ENCODE data around the gene FADS1.

FADS1 gene

DNA sequence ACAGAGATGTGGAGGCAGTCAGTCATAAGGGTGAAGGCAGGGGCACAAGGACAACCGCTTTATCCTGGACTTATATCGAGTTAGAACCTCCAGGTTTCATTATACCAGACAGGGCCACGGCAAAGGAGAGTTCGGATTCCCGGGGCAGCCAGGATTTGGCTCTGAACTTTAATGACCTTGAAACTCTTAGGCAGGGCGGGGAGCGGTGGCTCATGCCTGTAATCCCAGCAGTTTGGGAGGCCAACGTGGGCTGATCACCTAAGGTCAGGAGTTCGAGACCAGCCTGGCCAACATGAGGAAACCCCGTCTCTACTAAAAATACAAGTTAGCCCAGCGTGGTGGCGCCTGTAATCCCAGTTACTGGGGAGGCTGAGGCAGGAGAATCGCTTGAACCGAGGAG is 65.4 kb downstream of the FADS1 start:
- Histone ChIP-seq H3K27me3 (ENCODE audit: insufficient read depth, low read length) (peaks cover 13% of the 10 kb centered on the region), H3K4me2 (ENCODE audit: low read length) (no peak overlapping the region), H3K9me3 (ENCODE audit: low read length) (no peaks in the 10 kb centered on the region), H3F3A (ENCODE audit: insufficient read depth, low read length) (no peaks in the 10 kb centered on the region), H3K4me1 (ENCODE audit: insufficient read depth, low read length, severe bottlenecking) (no peaks in the 10 kb centered on the region), H2AFZ (ENCODE audit: low read length) (no peak overlapping the region), H3K9me2 (ENCODE audit: low read depth, low read length) (no peaks in the 10 kb centered on the region), H3K9ac (ENCODE audit: low read length) (no peak overlapping the region), H3K36me3 (ENCODE audit: insufficient read depth, low read length) (no peaks in the 10 kb centered on the region), H3K4me3 (ENCODE audit: low read depth, low read length, poor library complexity, severe bottlenecking) (no peak overlapping the region), H3K27ac (ENCODE audit: low read depth, low read length, poor library complexity, severe bottlenecking) (no peak overlapping the region), H4K20me1 (ENCODE audit: insufficient read depth, low read length) (no peaks in the 10 kb centered on the region), H3K79me2 (ENCODE audit: insufficient read depth, low read length) (no peaks in the 10 kb centered on the region)
- TF ChIP-seq, protein P1, sequence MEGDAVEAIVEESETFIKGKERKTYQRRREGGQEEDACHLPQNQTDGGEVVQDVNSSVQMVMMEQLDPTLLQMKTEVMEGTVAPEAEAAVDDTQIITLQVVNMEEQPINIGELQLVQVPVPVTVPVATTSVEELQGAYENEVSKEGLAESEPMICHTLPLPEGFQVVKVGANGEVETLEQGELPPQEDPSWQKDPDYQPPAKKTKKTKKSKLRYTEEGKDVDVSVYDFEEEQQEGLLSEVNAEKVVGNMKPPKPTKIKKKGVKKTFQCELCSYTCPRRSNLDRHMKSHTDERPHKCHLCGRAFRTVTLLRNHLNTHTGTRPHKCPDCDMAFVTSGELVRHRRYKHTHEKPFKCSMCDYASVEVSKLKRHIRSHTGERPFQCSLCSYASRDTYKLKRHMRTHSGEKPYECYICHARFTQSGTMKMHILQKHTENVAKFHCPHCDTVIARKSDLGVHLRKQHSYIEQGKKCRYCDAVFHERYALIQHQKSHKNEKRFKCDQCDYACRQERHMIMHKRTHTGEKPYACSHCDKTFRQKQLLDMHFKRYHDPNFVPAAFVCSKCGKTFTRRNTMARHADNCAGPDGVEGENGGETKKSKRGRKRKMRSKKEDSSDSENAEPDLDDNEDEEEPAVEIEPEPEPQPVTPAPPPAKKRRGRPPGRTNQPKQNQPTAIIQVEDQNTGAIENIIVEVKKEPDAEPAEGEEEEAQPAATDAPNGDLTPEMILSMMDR (IDR thresholded peaks at IDR 0.05; ENCODE audit: low read length) = no peak
- TF ChIP-seq EZH2 (IDR thresholded peaks at IDR 0.05; ENCODE audit: borderline replicate concordance, low read length) = no peak

DNA sequence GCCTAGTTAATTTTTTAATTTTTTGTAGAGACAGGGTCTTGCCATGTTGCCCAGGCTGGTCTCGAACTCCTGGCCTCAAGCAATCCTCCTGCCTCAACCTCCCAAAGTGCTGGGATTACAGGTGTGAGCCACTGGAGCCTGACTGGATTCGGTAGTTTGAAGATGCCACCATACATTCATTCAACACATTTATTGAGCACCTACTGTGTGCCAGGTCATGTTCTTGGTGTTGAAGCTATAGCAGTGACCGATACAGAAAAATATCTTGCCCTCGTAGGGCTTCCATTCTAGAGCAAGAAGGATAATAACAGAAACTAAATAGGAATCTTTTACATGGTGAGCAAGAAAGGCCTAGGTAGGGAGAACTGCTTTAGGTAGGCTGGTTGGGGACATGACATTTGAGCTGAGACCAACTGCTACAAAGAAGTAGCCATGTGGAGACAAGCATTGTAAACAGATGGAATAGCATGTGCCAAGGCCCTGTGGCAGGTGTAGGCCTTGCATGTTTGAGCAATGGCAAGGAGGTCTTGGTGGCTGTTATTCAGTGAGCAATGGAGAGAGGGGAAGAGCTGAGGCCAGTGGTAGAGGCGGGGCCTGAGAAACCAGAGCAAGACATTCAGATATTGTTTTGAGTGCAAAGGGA is 66.1 kb downstream of the FADS1 start:
- H3K27me3 ChIP-seq (ENCODE audit: insufficient read depth, low read length) = peaks cover 13% of the 10 kb centered on the region
- H3K9me3 ChIP-seq (ENCODE audit: low read length) = no peaks in the 10 kb centered on the region
- H3K4me2 ChIP-seq (ENCODE audit: low read length) = no peak overlapping the region
- H3K36me3 ChIP-seq (ENCODE audit: insufficient read depth, low read length) = no peaks in the 10 kb centered on the region
- no peaks in the 10 kb centered on the region for H3K4me1 ChIP-seq (ENCODE audit: insufficient read depth, low read length, severe bottlenecking)
- H4K20me1 ChIP-seq (ENCODE audit: insufficient read depth, low read length) = no peaks in the 10 kb centered on the region
- no peak for TF ChIP-seq EZH2 (IDR thresholded peaks at IDR 0.05; ENCODE audit: borderline replicate concordance, low read length)
- TF ChIP-seq, protein P1 (IDR thresholded peaks at IDR 0.05; ENCODE audit: low read length) = no peak
- H3K4me3 ChIP-seq (ENCODE audit: low read depth, low read length, poor library complexity, severe bottlenecking) = no peak overlapping the region
- no peaks in the 10 kb centered on the region for H3F3A ChIP-seq (ENCODE audit: insufficient read depth, low read length)
- no peak overlapping the region for H3K27ac ChIP-seq (ENCODE audit: low read depth, low read length, poor library complexity, severe bottlenecking)
- no peaks in the 10 kb centered on the region for H3K79me2 ChIP-seq (ENCODE audit: insufficient read depth, low read length)
- no peak overlapping the region for H3K9ac ChIP-seq (ENCODE audit: low read length)
- H2AFZ ChIP-seq (ENCODE audit: low read length) = no peak overlapping the region
- H3K9me2 ChIP-seq (ENCODE audit: low read depth, low read length) = no peaks in the 10 kb centered on the region
